Peyer's patch (tissue), 4 donors: ENCODE measurements around the gene PIF1.

ENCODE experiments used
- POLR2A ChIP-seq, 2 donors: fragments of 450-650 bp; IDR thresholded peaks; one replicate each; pipeline ENCODE4 v1.5.1; 2017; ENCODE audit warnings: antibody characterized with exemption in 2 of 2, mild to moderate bottlenecking in 2 of 2, moderate library complexity in 2 of 2
- TF ChIP-seq, protein P1 (sequence below), 6 experiments: fragments of 450-650 bp in 4 of 6; fragments of 200-600 bp in 2 of 6; sonication (generic) in 1 of 6; IDR thresholded peaks; one replicate each; pipeline ENCODE4 v1.5.1; 2017 to 2019; ENCODE audit warnings: antibody characterized with exemption in 6 of 6, mild to moderate bottlenecking in 3 of 6, moderate library complexity in 1 of 6

DNA sequence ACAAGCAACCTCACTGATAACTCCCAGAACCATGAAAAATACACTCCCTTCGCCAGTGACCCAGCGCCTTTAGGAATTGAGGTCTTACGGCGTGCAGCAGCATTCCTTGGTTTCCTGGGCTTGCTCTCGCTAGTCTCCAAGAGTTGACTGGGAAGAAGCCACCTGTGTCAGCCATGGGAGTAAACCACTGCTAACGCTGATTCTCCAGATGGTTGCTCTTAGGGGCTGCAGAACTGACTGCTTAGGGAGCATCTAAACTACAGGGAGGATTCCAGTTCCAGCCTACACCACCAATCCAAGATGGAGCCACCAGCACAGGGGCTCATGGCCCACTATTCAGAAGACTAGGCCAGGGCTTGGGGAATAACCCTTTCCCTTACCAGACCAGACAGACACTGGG, 52.5 kb downstream of the PIF1 start:
- no peak for TF ChIP-seq POLR2A (IDR thresholded peaks at IDR 0.05)
- TF ChIP-seq, protein P1, sequence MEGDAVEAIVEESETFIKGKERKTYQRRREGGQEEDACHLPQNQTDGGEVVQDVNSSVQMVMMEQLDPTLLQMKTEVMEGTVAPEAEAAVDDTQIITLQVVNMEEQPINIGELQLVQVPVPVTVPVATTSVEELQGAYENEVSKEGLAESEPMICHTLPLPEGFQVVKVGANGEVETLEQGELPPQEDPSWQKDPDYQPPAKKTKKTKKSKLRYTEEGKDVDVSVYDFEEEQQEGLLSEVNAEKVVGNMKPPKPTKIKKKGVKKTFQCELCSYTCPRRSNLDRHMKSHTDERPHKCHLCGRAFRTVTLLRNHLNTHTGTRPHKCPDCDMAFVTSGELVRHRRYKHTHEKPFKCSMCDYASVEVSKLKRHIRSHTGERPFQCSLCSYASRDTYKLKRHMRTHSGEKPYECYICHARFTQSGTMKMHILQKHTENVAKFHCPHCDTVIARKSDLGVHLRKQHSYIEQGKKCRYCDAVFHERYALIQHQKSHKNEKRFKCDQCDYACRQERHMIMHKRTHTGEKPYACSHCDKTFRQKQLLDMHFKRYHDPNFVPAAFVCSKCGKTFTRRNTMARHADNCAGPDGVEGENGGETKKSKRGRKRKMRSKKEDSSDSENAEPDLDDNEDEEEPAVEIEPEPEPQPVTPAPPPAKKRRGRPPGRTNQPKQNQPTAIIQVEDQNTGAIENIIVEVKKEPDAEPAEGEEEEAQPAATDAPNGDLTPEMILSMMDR (IDR thresholded peaks at IDR 0.05) = no peak
